PC-9 (cell line): Measurements from ENCODE around the gene KATNB1. TPM values are rescaled to one million over a fixed set of nuclear protein-coding genes. Genes with fewer than 3 reads are reported as not detected.

ENCODE experiments used
- BruUV-seq: library from RNA; stranded (reverse); fragments of 400-500 nt; replicated peaks from 2 replicates; lab custom pipeline; 2021; lab: Mats Ljungman, UMichigan
- CTCF ChIA-PET: fragments of 300-600 bp; sonication (Branson Sonifier 250); formaldehyde crosslinking; loops from one replicate; lab custom pipeline; 2022; ENCODE audit warnings: antibody characterized with exemption; lab: Charles Lee
- POLR2A ChIA-PET: fragments of 300-600 bp; sonication (Branson Sonifier 250); formaldehyde crosslinking; loops from one replicate; lab custom pipeline; 2022; ENCODE audit warnings: antibody characterized with exemption; ENCODE audit not compliant: unreplicated experiment; lab: Charles Lee
- DNase-seq, 2 experiments: peaks; one replicate each; pipeline versions ENCODE4 v3.0.0 to v3.0.0-alpha.2; 2015 to 2022; ENCODE audit warnings: mixed read lengths in 1 of 2
- H2AFZ ChIP-seq: fragments of 200-600 bp; sonication (generic); 2 replicates; pipeline ENCODE4 v1.8.1; 2017; ENCODE audit warnings: antibody characterized with exemption
- H3F3A ChIP-seq: fragments of 200-600 bp; sonication (generic); 2 replicates; pipeline ENCODE4 v1.8.1; 2017; ENCODE audit warnings: antibody characterized with exemption, mild to moderate bottlenecking, low read depth; ENCODE audit not compliant: insufficient read depth
- H3K27ac ChIP-seq: fragments of 200-600 bp; sonication (generic); 2 replicates; pipeline ENCODE4 v1.6.1; 2016; ENCODE audit warnings: mixed run types
- H3K27me3 ChIP-seq: fragments of 200-600 bp; sonication (generic); 2 replicates; pipeline ENCODE4 v1.6.1; 2016; ENCODE audit warnings: low read depth, mixed run types; ENCODE audit not compliant: insufficient read depth
- H3K36me3 ChIP-seq: fragments of 200-600 bp; sonication (generic); 2 replicates; pipeline ENCODE4 v1.6.1; 2016; ENCODE audit warnings: low read depth, mixed run types
- H3K4me1 ChIP-seq: fragments of 200-600 bp; sonication (generic); replicated peaks from 2 replicates; pipeline ENCODE4 v1.6.1; 2016; ENCODE audit warnings: mixed run types; ENCODE audit not compliant: insufficient read depth
- H3K4me2 ChIP-seq: fragments of 200-600 bp; sonication (generic); 2 replicates; pipeline ENCODE4 v1.6.1; 2017; ENCODE audit warnings: mixed run types
- H3K4me3 ChIP-seq: fragments of 200-600 bp; sonication (generic); 2 replicates; pipeline ENCODE4 v1.6.1; 2016; ENCODE audit warnings: mixed run types
- H3K79me2 ChIP-seq: fragments of 200-600 bp; sonication (generic); 2 replicates; pipeline ENCODE4 v1.6.1; 2017; ENCODE audit warnings: low read depth, mixed run types
- H3K9me2 ChIP-seq: fragments of 200-600 bp; sonication (generic); 2 replicates; pipeline ENCODE4 v1.8.1; 2017; ENCODE audit warnings: mild to moderate bottlenecking; ENCODE audit not compliant: insufficient read depth
- H3K9me3 ChIP-seq: fragments of 200-600 bp; sonication (generic); 2 replicates; pipeline ENCODE4 v1.8.1; 2016; ENCODE audit warnings: low read depth; ENCODE audit not compliant: insufficient read depth
- H4K20me1 ChIP-seq: fragments of 200-600 bp; sonication (generic); 2 replicates; pipeline ENCODE4 v1.8.1; 2017; ENCODE audit not compliant: insufficient read depth
- CTCF ChIP-seq: fragments of 200-600 bp; sonication (generic); conservative IDR thresholded peaks from 2 replicates; pipeline ENCODE4 v1.6.1; 2017; ENCODE audit warnings: mixed run types, antibody characterized with exemption, mild to moderate bottlenecking, moderate library complexity
- EZH2 ChIP-seq: fragments of 200-600 bp; sonication (generic); IDR thresholded peaks from 2 replicates; pipeline ENCODE4 v1.8.0; 2017; ENCODE audit warnings: antibody characterized with exemption, low read depth
- intact Hi-C: fragments of 100-400 bp; cut with micrococcal nuclease; formaldehyde crosslinking; loops from one replicate; pipeline ENCODE4 v1.10.0; 2022; ENCODE audit not compliant: unreplicated experiment
- total RNA-seq: library from RNA; stranded (reverse); gene quantifications from 2 replicates; pipeline ENCODE4 v1.2.3, GENCODE V29; 2021

KATNB1 gene
- total RNA-seq, 1 experiment from 2014 or later, result 27.7 TPM

- no peak overlapping the region for H2AFZ ChIP-seq
- no peak overlapping the region for H3K4me3 ChIP-seq
- H3K4me2 ChIP-seq, result no peak overlapping the region
- H3F3A ChIP-seq, result no peaks in the 10 kb centered on the region; the same call in 1 of the 2 replicates
- no peak for DNase-seq
- TF ChIP-seq CTCF (no peak), EZH2 (no peak)
- intact Hi-C loops, result no loop called here
- no peaks in the 10 kb centered on the region for H4K20me1 ChIP-seq
- H3K79me2 ChIP-seq, result no peaks in the 10 kb centered on the region
- H3K36me3 ChIP-seq, result no peaks in the 10 kb centered on the region
- no peak overlapping the region for H3K27ac ChIP-seq
- CTCF ChIA-PET, result no interaction called here
- H3K4me1 ChIP-seq, result no peaks in the 10 kb centered on the region
- no peaks in the 10 kb centered on the region for H3K9me3 ChIP-seq
- POLR2A ChIA-PET, result no interaction called here
- no TSS peak for BruUV-seq
- H3K27me3 ChIP-seq, result no peaks in the 10 kb centered on the region
- no peaks in the 10 kb centered on the region for H3K9me2 ChIP-seq
Observed at GRCh38 chr16:57743458-57743857, 7.9 kb downstream of the KATNB1 start.

DNA sequence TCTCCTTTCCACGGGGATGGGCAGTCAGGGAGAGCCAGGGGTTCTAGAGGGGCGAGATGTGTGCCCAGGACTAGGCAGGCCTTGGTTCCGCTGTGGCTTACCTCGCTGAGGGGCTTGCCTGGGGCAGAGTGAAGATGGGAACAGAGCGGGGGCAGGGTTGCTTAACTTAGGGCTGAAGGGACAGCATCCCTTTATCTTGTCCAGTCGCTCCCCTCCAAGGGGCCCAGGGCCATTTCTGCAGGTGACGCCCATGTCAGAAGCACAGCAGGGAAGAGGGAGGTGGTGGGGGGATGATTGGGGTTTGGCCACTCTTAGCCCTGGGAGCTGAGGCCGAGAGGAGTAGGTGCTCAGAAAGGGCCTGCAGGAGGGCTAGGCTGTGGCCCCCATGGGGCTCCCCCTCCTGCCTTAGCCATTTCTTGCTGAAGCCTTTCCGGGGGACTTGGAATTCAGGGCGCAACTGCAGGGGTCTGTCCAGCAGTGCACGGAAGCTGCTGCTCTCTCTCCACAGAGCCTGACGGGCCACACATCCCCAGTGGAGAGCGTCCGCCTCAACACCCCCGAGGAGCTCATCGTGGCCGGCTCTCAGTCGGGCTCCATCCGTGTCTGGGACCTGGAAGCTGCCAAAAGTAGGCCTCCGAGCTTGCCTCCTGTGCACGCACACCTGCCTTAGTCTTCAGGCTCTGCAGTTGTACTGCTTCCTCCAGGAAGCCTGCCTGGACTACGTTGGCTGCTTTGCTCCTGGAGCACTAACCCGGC, 8.5 kb downstream of the KATNB1 start:
- Histone ChIP-seq H3K4me3 (no peak overlapping the region), H3K9me2 (no peaks in the 10 kb centered on the region), H3K27ac (no peak overlapping the region), H3K79me2 (no peaks in the 10 kb centered on the region), H3K36me3 (no peaks in the 10 kb centered on the region), H2AFZ (no peak overlapping the region), H3K4me1 (no peaks in the 10 kb centered on the region), H3F3A (no peaks in the 10 kb centered on the region; the same call in 1 of the 2 replicates), H3K4me2 (no peak overlapping the region), H4K20me1 (no peaks in the 10 kb centered on the region; the same call in 1 of the 2 replicates), H3K27me3 (no peaks in the 10 kb centered on the region), H3K9me3 (no peaks in the 10 kb centered on the region)
- intact Hi-C loops, result no loop called here
- ChIA-PET POLR2A (no interaction called here), CTCF (no interaction called here)
- no peak for DNase-seq
- TF ChIP-seq CTCF, result no peak
- no peak for TF ChIP-seq EZH2
- BruUV-seq, result no TSS peak

DNA sequence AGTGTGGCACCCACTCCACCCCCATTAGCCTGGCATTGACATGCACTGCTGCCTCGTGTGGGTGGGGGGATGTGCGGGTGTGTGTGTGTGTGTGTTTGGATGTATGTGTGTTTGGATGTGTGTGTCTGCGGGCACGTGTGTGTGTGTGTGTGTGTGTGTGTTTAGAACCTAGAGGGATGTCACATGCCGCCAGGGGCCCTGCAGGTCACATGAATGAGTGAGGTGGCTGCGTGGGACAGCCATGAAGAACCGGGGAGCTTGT, 9.0 kb downstream of the KATNB1 start:
- Histone ChIP-seq H3K79me2 (no peaks in the 10 kb centered on the region), H3K9me2 (no peaks in the 10 kb centered on the region), H3K4me1 (no peaks in the 10 kb centered on the region), H3K27ac (no peak overlapping the region), H3F3A (no peaks in the 10 kb centered on the region; the same call in 1 of the 2 replicates), H3K4me3 (no peak overlapping the region), H3K36me3 (no peaks in the 10 kb centered on the region), H3K9me3 (no peaks in the 10 kb centered on the region), H3K4me2 (no peak overlapping the region), H4K20me1 (no peaks in the 10 kb centered on the region; the same call in 1 of the 2 replicates), H3K27me3 (no peaks in the 10 kb centered on the region), H2AFZ (no peak overlapping the region)
- ChIA-PET CTCF (no interaction called here), POLR2A (no interaction called here)
- intact Hi-C loops, result no loop called here
- no TSS peak for BruUV-seq
- TF ChIP-seq EZH2 (no peak), CTCF (no peak)
- no peak for DNase-seq
